Neural cell (in vitro differentiated cells): ENCODE measurements around the gene KDM4E. TPM values are rescaled to one million over a fixed set of nuclear protein-coding genes. Genes with fewer than 3 reads are reported as not detected.

Experiments used
- H2AFZ ChIP-seq: fragments of 200-600, 300-800 bp; sonication (generic), shearing (Covaris generic); 2 replicates; pipeline ENCODE4 v1.6.0; 2014; ENCODE audit warnings: low read depth, mild to moderate bottlenecking, antibody characterized with exemption, low read length, moderate library complexity
- H3F3A ChIP-seq: fragments of 200-600 bp; shearing (Covaris generic); 2 replicates; pipeline ENCODE4 v1.6.1; 2016; ENCODE audit warnings: mild to moderate bottlenecking, moderate library complexity, mixed read lengths, antibody characterized with exemption, low read length; ENCODE audit not compliant: insufficient read depth, poor library complexity, severe bottlenecking
- H3K27ac ChIP-seq: fragments of 200-600, 300-800 bp; sonication (generic), shearing (Covaris generic); 2 replicates; pipeline ENCODE4 v1.5.1; 2014; ENCODE audit warnings: mild to moderate bottlenecking, low read length, moderate library complexity
- H3K27me3 ChIP-seq: fragments of 300-800, 200-600 bp; sonication (generic), shearing (Covaris generic); 2 replicates; pipeline ENCODE4 v1.6.0; 2014; ENCODE audit warnings: mild to moderate bottlenecking, low read depth, low read length, moderate library complexity; ENCODE audit not compliant: insufficient read depth
- H3K36me3 ChIP-seq: fragments of 300-800, 200-600 bp; sonication (generic), shearing (Covaris generic); 2 replicates; pipeline ENCODE4 v1.5.1; 2014; ENCODE audit warnings: mild to moderate bottlenecking, antibody characterized with exemption, low read length, moderate library complexity; ENCODE audit not compliant: insufficient read depth
- H3K4me2 ChIP-seq: fragments of 300-800, 200-600 bp; sonication (generic), shearing (Covaris generic); 2 replicates; pipeline ENCODE4 v1.6.0; 2014; ENCODE audit warnings: mild to moderate bottlenecking, low read length
- H3K4me3 ChIP-seq: fragments of 300-800, 200-600 bp; sonication (generic), shearing (Covaris generic); 2 replicates; pipeline ENCODE4 v1.5.1; 2014; ENCODE audit warnings: mild to moderate bottlenecking, low read length, moderate library complexity
- H3K79me2 ChIP-seq: fragments of 200-600 bp; shearing (Covaris generic); replicated peaks from 2 replicates; pipeline ENCODE4 v1.6.0; 2014; ENCODE audit warnings: mild to moderate bottlenecking, low read length, moderate library complexity; ENCODE audit not compliant: insufficient read depth
- H3K9ac ChIP-seq: fragments of 300-800, 200-600 bp; sonication (generic), shearing (Covaris generic); 2 replicates; pipeline ENCODE4 v1.6.1; 2016; ENCODE audit warnings: mild to moderate bottlenecking, low read length, mixed read lengths
- H3K9me2 ChIP-seq: fragments of 200-600 bp; shearing (Covaris generic); 2 replicates; pipeline ENCODE4 v1.6.1; 2016; ENCODE audit warnings: mild to moderate bottlenecking, low read length, mixed read lengths; ENCODE audit not compliant: insufficient read depth
- H3K9me3 ChIP-seq: fragments of 200-600, 300-800 bp; sonication (generic), shearing (Covaris generic); 2 replicates; pipeline ENCODE4 v1.6.1; 2016; ENCODE audit warnings: mild to moderate bottlenecking, mixed run types, low read length, moderate library complexity, mixed read lengths
- H4K20me1 ChIP-seq: fragments of 200-600 bp; shearing (Covaris generic); 2 replicates; pipeline ENCODE4 v1.6.1; 2016; ENCODE audit warnings: mild to moderate bottlenecking, mixed run types; ENCODE audit not compliant: insufficient read depth
- CTCF ChIP-seq: fragments of 450-650 bp; IDR thresholded peaks from 2 replicates; pipeline ENCODE4 v1.5.1; 2014; ENCODE audit warnings: antibody characterized with exemption, mild to moderate bottlenecking, moderate library complexity; ENCODE audit not compliant: poor library complexity, severe bottlenecking
- EP300 ChIP-seq: fragments of 450-650 bp; conservative IDR thresholded peaks from 2 replicates; pipeline ENCODE4 v1.6.1; 2014; ENCODE audit warnings: antibody characterized with exemption, mild to moderate bottlenecking, moderate library complexity; ENCODE audit not compliant: poor library complexity, severe bottlenecking
- EZH2 ChIP-seq: fragments of 200-600, 300-800 bp; shearing (Covaris generic), sonication (generic); IDR thresholded peaks from 2 replicates; pipeline ENCODE4 v1.6.1; 2014; ENCODE audit warnings: antibody characterized with exemption, low read length, borderline replicate concordance, mild to moderate bottlenecking; ENCODE audit not compliant: insufficient read depth, poor library complexity, severe bottlenecking
- MXI1 ChIP-seq: fragments of 450-650 bp; conservative IDR thresholded peaks from 2 replicates; pipeline ENCODE4 v1.6.1; 2014; ENCODE audit warnings: antibody characterized with exemption, mild to moderate bottlenecking; ENCODE audit not compliant: poor library complexity, severe bottlenecking
- POLR2AphosphoS5 ChIP-seq: IDR thresholded peaks from 2 replicates; pipeline ENCODE4 v1.6.1; 2012
- RAD21 ChIP-seq: fragments of 450-650 bp; conservative IDR thresholded peaks from 2 replicates; pipeline ENCODE4 v1.6.1; 2014; ENCODE audit warnings: antibody characterized with exemption, mild to moderate bottlenecking, moderate library complexity
- REST ChIP-seq: IDR thresholded peaks from 2 replicates; pipeline ENCODE4 v1.6.1; 2012; ENCODE audit warnings: borderline replicate concordance
- SMC3 ChIP-seq: fragments of 450-650 bp; conservative IDR thresholded peaks from 2 replicates; pipeline ENCODE4 v1.6.1; 2014; ENCODE audit warnings: antibody characterized with exemption, mild to moderate bottlenecking, moderate library complexity; ENCODE audit not compliant: poor library complexity
- TAF1 ChIP-seq: IDR thresholded peaks from 2 replicates; pipeline ENCODE4 v1.6.1; 2012; ENCODE audit warnings: low read depth
- polyA plus RNA-seq: library from polyadenylated mRNA; depleted of rRNA; stranded (reverse); fragments of >200 nt; gene quantifications from 2 replicates; pipeline ENCODE4 v1.2.3, GENCODE V29; 2014

Gene KDM4E
- polyA plus RNA-seq, 1 donor from 2014 or later = not detected

GRCh38 chr11:95028357-95028756 is 3.3 kb downstream of the KDM4E start:
- H3K9ac ChIP-seq = no peak overlapping the region
- H3K9me2 ChIP-seq = no peaks in the 10 kb centered on the region
- H3K4me3 ChIP-seq = no peak overlapping the region
- no peak overlapping the region for H2AFZ ChIP-seq
- no peak overlapping the region for H3K27ac ChIP-seq
- no peaks in the 10 kb centered on the region for H4K20me1 ChIP-seq
- H3K79me2 ChIP-seq = no peaks in the 10 kb centered on the region
- H3K27me3 ChIP-seq = no peaks in the 10 kb centered on the region
- no peaks in the 10 kb centered on the region for H3K36me3 ChIP-seq
- TF ChIP-seq RAD21 (no peak), SMC3 (no peak), MXI1 (no peak), REST (no peak), EP300 (no peak), TAF1 (no peak), POLR2AphosphoS5 (no peak), EZH2 (no peak)
- no peaks in the 10 kb centered on the region for H3F3A ChIP-seq
- no peaks in the 10 kb centered on the region for H3K9me3 ChIP-seq
- H3K4me2 ChIP-seq = no peak overlapping the region

- TF ChIP-seq REST = no peak
- TF ChIP-seq EP300 = no peak
- TF ChIP-seq SMC3 = no peak
- no peak for TF ChIP-seq TAF1
- TF ChIP-seq CTCF = no peak
- TF ChIP-seq RAD21 = no peak
- no peak for TF ChIP-seq EZH2
- no peak for TF ChIP-seq POLR2AphosphoS5
- TF ChIP-seq MXI1 = no peak
- no peaks in the 10 kb centered on the region for H3K27me3 ChIP-seq
- H2AFZ ChIP-seq = no peak overlapping the region
- no peaks in the 10 kb centered on the region for H3F3A ChIP-seq
- H3K4me3 ChIP-seq = no peak overlapping the region
- H3K79me2 ChIP-seq = no peaks in the 10 kb centered on the region
- H3K4me2 ChIP-seq = no peak overlapping the region
- no peak overlapping the region for H3K27ac ChIP-seq
- no peaks in the 10 kb centered on the region for H3K9me2 ChIP-seq
- H4K20me1 ChIP-seq = no peaks in the 10 kb centered on the region
- H3K36me3 ChIP-seq = no peaks in the 10 kb centered on the region
- H3K9ac ChIP-seq = no peak overlapping the region
- no peaks in the 10 kb centered on the region for H3K9me3 ChIP-seq
Measured at GRCh38 chr11:95033051-95033450, 8.0 kb downstream of the KDM4E start.
